ENCODE data around the gene TMEM91. TPM values are rescaled to one million over a fixed set of nuclear protein-coding genes. Genes with fewer than 3 reads are reported as not detected.

The TMEM91 gene
- total and polyA plus RNA-seq, 2 experiments from 2014 or later: 9.3 to 10.6 TPM

DNA sequence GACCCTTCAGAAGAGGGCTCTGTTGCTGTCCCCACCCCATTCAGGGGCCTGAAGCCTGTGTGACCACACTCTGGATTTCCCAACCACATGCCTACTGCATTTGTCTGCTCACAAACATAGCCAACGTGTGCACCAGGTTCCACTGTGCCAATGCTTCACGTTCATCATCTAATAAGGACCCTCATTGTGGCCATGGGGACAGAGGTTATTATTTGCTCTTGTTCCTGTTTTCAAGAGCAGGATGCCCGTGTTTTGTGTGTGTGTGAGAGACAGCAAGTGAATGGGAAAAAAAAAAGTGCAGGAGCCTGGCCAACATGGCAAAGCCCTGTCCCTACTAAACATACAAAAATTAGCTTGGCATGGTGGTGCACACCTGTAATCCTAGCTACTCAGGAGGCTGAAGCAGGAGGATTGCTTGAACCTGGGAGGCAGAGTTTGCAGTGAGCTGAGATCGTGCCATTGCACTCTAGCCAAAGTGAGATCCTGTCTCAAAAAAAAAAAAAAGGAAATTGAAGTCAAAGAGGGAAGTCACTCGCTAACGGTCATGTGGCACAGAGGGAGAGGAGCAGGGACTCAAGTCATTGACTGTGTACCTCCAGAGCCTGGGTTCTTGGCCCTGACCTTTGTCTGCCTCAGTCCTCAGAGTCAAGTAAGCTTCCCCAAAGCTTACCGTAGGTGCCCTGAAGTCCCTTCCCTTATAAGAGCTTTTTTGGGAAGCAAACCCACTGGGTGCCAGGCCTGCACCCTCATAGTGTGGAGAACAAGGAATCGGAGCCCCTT, 44.0 kb downstream of the TMEM91 start:
- no peak overlapping the region for H2AFZ ChIP-seq
- no peak for DNase-seq (ENCODE audit: low spot score)
- no peaks in the 10 kb centered on the region for H3K9me2 ChIP-seq (ENCODE audit: insufficient read depth)
- H3K27me3 ChIP-seq (ENCODE audit: insufficient read depth): no peaks in the 10 kb centered on the region
- no peak overlapping the region for H3K4me2 ChIP-seq
- ATAC-seq: no peak
- Mint-ChIP-seq H3K9me3 (no peaks in the 10 kb centered on the region), H3K36me3 (ENCODE audit: low read depth) (peaks cover 33% of the 10 kb centered on the region), H3K4me1 (no peaks in the 10 kb centered on the region), H3K4me3 (no peak overlapping the region), H3K27me3 (ENCODE audit: insufficient read depth, low read depth, poor library complexity) (peaks cover 3% of the 10 kb centered on the region), H3K27ac (no peak overlapping the region)
- H3K4me1 ChIP-seq (ENCODE audit: insufficient read depth): no peaks in the 10 kb centered on the region
- H3K36me3 ChIP-seq (ENCODE audit: insufficient read depth): no peaks in the 10 kb centered on the region
- no peak overlapping the region for H3K4me3 ChIP-seq
- no peak for TF ChIP-seq ZNF114 (CRISPR knock-in tag; IDR thresholded peaks at IDR 0.05)
- TF ChIP-seq CREB1 (CRISPR knock-in tag; IDR thresholded peaks at IDR 0.05; ENCODE audit: low read depth): no peak
- no peak for TF ChIP-seq STAT1 (IDR thresholded peaks at IDR 0.05; ENCODE audit: unreplicated experiment)
- TF ChIP-seq ZNF331 (CRISPR knock-in tag; IDR thresholded peaks at IDR 0.05; ENCODE audit: low read depth): no peak
- H3K27ac ChIP-seq (ENCODE audit: low read depth): no peak overlapping the region
- peaks cover 2% of the 10 kb centered on the region; the same call in 1 of the 2 replicates for H3F3A ChIP-seq (replicated peaks; ENCODE audit: low read depth)
- H3K79me2 ChIP-seq (replicated peaks; ENCODE audit: insufficient read depth): no peaks in the 10 kb centered on the region
- H4K20me1 ChIP-seq (replicated peaks; ENCODE audit: insufficient read depth): no peaks in the 10 kb centered on the region

DNA sequence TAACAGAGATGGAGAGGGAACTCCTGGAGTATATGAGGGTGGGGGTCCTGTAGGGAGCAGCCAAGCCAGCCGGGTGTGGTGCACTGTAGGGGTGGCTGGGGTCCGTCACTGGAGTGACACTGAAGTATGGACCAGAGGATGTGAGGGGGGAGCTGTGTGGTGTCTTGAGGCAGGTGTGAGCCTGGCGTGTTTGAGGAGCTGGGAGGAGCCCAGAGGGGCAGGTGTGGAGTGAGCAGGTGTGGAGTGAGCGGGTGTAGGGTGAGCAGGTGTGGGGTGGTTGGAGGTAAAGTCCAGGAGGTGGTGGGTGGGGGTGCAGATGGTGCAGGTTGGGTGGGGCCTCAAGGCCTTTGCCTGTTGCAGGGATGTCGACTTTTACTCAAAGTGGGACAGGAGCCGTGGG, 45.0 kb downstream of the TMEM91 start:
- H3K36me3 ChIP-seq (ENCODE audit: insufficient read depth): no peaks in the 10 kb centered on the region
- H3K4me3 ChIP-seq: no peak overlapping the region
- H3K79me2 ChIP-seq (replicated peaks; ENCODE audit: insufficient read depth): no peaks in the 10 kb centered on the region
- Mint-ChIP-seq H3K36me3 (ENCODE audit: low read depth) (peaks cover 30% of the 10 kb centered on the region), H3K4me3 (no peak overlapping the region), H3K9me3 (no peaks in the 10 kb centered on the region), H3K4me1 (no peaks in the 10 kb centered on the region), H3K27me3 (ENCODE audit: insufficient read depth, low read depth, poor library complexity) (peaks cover 2% of the 10 kb centered on the region), H3K27ac (no peak overlapping the region)
- H3K27ac ChIP-seq (ENCODE audit: low read depth): no peak overlapping the region
- H3K27me3 ChIP-seq (ENCODE audit: insufficient read depth): no peaks in the 10 kb centered on the region
- DNase-seq (ENCODE audit: low spot score) (no peak), ATAC-seq (no peak)
- H3K9me2 ChIP-seq (ENCODE audit: insufficient read depth): no peaks in the 10 kb centered on the region
- no peak overlapping the region for H2AFZ ChIP-seq
- H3K4me1 ChIP-seq (ENCODE audit: insufficient read depth): no peaks in the 10 kb centered on the region
- H4K20me1 ChIP-seq (replicated peaks; ENCODE audit: insufficient read depth): no peaks in the 10 kb centered on the region
- H3K4me2 ChIP-seq: no peak overlapping the region
- peaks cover 2% of the 10 kb centered on the region; the same call in 1 of the 2 replicates for H3F3A ChIP-seq (replicated peaks; ENCODE audit: low read depth)
- TF ChIP-seq CREB1 (CRISPR knock-in tag; IDR thresholded peaks at IDR 0.05; ENCODE audit: low read depth) (no peak), STAT1 (IDR thresholded peaks at IDR 0.05; ENCODE audit: unreplicated experiment) (no peak), POLR2AphosphoS5 (IDR thresholded peaks at IDR 0.05; ENCODE audit: low read depth) (no peak), EZH2 (IDR thresholded peaks at IDR 0.05; ENCODE audit: low read depth, unreplicated experiment) (no peak), NANOG (IDR thresholded peaks at IDR 0.05; ENCODE audit: borderline replicate concordance) (no peak)
- TF ChIP-seq, protein P1, sequence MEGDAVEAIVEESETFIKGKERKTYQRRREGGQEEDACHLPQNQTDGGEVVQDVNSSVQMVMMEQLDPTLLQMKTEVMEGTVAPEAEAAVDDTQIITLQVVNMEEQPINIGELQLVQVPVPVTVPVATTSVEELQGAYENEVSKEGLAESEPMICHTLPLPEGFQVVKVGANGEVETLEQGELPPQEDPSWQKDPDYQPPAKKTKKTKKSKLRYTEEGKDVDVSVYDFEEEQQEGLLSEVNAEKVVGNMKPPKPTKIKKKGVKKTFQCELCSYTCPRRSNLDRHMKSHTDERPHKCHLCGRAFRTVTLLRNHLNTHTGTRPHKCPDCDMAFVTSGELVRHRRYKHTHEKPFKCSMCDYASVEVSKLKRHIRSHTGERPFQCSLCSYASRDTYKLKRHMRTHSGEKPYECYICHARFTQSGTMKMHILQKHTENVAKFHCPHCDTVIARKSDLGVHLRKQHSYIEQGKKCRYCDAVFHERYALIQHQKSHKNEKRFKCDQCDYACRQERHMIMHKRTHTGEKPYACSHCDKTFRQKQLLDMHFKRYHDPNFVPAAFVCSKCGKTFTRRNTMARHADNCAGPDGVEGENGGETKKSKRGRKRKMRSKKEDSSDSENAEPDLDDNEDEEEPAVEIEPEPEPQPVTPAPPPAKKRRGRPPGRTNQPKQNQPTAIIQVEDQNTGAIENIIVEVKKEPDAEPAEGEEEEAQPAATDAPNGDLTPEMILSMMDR (conservative IDR thresholded peaks at IDR 0.05; ENCODE audit: low read depth in 2 of 2): no peak
- TF ChIP-seq, protein P2, sequence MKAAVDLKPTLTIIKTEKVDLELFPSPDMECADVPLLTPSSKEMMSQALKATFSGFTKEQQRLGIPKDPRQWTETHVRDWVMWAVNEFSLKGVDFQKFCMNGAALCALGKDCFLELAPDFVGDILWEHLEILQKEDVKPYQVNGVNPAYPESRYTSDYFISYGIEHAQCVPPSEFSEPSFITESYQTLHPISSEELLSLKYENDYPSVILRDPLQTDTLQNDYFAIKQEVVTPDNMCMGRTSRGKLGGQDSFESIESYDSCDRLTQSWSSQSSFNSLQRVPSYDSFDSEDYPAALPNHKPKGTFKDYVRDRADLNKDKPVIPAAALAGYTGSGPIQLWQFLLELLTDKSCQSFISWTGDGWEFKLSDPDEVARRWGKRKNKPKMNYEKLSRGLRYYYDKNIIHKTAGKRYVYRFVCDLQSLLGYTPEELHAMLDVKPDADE (IDR thresholded peaks at IDR 0.05): no peak
- TF ChIP-seq, protein P3, sequence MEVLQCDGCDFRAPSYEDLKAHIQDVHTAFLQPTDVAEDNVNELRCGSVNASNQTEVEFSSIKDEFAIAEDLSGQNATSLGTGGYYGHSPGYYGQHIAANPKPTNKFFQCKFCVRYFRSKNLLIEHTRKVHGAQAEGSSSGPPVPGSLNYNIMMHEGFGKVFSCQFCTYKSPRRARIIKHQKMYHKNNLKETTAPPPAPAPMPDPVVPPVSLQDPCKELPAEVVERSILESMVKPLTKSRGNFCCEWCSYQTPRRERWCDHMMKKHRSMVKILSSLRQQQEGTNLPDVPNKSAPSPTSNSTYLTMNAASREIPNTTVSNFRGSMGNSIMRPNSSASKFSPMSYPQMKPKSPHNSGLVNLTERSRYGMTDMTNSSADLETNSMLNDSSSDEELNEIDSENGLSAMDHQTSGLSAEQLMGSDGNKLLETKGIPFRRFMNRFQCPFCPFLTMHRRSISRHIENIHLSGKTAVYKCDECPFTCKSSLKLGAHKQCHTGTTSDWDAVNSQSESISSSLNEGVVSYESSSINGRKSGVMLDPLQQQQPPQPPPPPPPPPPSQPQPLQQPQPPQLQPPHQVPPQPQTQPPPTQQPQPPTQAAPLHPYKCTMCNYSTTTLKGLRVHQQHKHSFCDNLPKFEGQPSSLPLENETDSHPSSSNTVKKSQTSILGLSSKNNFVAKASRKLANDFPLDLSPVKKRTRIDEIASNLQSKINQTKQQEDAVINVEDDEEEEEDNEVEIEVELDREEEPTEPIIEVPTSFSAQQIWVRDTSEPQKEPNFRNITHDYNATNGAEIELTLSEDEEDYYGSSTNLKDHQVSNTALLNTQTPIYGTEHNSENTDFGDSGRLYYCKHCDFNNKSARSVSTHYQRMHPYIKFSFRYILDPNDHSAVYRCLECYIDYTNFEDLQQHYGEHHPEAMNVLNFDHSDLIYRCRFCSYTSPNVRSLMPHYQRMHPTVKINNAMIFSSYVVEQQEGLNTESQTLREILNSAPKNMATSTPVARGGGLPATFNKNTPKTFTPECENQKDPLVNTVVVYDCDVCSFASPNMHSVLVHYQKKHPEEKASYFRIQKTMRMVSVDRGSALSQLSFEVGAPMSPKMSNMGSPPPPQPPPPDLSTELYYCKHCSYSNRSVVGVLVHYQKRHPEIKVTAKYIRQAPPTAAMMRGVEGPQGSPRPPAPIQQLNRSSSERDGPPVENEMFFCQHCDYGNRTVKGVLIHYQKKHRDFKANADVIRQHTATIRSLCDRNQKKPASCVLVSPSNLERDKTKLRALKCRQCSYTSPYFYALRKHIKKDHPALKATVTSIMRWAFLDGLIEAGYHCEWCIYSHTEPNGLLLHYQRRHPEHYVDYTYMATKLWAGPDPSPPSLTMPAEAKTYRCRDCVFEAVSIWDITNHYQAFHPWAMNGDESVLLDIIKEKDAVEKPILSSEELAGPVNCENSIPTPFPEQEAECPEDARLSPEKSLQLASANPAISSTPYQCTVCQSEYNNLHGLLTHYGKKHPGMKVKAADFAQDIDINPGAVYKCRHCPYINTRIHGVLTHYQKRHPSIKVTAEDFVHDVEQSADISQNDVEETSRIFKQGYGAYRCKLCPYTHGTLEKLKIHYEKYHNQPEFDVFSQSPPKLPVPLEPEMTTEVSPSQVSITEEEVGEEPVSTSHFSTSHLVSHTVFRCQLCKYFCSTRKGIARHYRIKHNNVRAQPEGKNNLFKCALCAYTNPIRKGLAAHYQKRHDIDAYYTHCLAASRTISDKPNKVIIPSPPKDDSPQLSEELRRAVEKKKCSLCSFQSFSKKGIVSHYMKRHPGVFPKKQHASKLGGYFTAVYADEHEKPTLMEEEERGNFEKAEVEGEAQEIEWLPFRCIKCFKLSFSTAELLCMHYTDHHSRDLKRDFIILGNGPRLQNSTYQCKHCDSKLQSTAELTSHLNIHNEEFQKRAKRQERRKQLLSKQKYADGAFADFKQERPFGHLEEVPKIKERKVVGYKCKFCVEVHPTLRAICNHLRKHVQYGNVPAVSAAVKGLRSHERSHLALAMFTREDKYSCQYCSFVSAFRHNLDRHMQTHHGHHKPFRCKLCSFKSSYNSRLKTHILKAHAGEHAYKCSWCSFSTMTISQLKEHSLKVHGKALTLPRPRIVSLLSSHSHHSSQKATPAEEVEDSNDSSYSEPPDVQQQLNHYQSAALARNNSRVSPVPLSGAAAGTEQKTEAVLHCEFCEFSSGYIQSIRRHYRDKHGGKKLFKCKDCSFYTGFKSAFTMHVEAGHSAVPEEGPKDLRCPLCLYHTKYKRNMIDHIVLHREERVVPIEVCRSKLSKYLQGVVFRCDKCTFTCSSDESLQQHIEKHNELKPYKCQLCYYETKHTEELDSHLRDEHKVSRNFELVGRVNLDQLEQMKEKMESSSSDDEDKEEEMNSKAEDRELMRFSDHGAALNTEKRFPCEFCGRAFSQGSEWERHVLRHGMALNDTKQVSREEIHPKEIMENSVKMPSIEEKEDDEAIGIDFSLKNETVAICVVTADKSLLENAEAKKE (CRISPR knock-in tag; IDR thresholded peaks at IDR 0.05): no peak

All from GM23338 (cell line).